ENCODE measurements around the gene HAS3. TPM values are rescaled to one million over a fixed set of nuclear protein-coding genes. Genes with fewer than 3 reads are reported as not detected.
A peak's percentile ranks its signal among the peaks of the same experiment; 100 is the strongest.
"Not testable (repeated sequence)": the region's sequence is repeated elsewhere in the genome, so short reads cannot be mapped to it uniquely, and the experiment has no call there.

The HAS3 gene
- total RNA-seq, 2 donors from 2014 or later, result 0.26 to 0.99 TPM

DNA sequence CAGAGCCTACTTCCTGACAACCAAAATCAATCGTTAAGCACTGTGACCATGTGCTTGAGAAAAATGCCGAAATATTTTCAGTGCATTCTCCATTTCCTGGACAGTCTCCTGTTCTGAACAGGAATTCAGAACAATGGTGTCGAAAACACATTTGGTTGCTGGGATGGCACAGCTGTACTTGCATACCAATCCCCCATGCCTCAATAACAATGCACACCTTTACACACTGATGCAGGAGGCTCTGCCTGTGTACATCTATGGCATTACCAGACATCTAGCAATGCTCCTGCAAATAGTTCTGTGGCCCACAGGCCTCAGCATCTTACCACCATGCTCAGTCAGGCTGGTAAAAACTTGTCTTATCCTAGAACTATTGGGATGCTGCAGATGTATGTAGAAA lies 20.8 kb downstream of the HAS3 start:
- Histone ChIP-seq H3K4me3 (no peak overlapping the region), H3K27ac (no peak overlapping the region), H3K9me3 (no peaks in the 10 kb centered on the region), H3K4me1 (peaks cover 18% of the 10 kb centered on the region), H3K27me3 (no peaks in the 10 kb centered on the region), H3K36me3 (replicated peaks in 1 of 2; ENCODE audit: insufficient read depth in 1 of 2, low read depth in 2 of 2) (no peaks in the 10 kb centered on the region)
- intact Hi-C loops (cut with DNase I), result loop anchor here (10.0 kb wide), 1 partner anchor 281 kb away; the partner anchor contains the start of gene TANGO6
- ATAC-seq, result no peak
- DNase-seq, result no peak
- TF ChIP-seq CTCF (IDR thresholded peaks at IDR 0.05) (no peak), POLR2A (IDR thresholded peaks at IDR 0.05) (no peak)
- WGBS, 2 donors, result 73 to 84% methylated on average over 3 of the region's 3 CpGs

DNA sequence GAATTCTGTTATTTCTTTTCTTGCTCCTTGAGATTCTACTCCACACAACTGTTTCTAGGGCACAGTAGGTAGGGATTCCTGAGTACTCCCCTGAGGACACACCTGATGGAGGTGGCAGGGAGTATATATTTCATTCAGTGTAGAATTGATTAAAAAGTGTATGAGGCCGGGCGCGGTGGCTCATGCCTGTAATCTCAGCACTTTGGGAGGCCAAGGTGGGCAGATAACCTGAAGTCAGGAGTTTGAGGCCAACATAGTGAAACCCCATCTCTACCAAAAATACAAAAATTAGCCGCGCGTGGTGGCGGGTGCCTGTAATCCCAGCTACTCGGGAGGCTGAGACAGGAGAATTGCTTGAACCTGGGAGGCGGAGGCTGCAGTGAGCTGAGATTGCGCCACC lies 21.3 kb downstream of the HAS3 start:
- not testable (repeated sequence) for H3K36me3 ChIP-seq (replicated peaks in 1 of 2; ENCODE audit: insufficient read depth in 1 of 2, low read depth in 2 of 2); H3K4me3 ChIP-seq; H3K27me3 ChIP-seq; H3K9me3 ChIP-seq; H3K27ac ChIP-seq; ATAC-seq; DNase-seq
- WGBS, 2 donors, result 96 to 97% methylated on average over 10 of the region's 10 CpGs
- peaks cover 18% of the 10 kb centered on the region for H3K4me1 ChIP-seq
- intact Hi-C loops (cut with DNase I), result loop anchor here (10.0 kb wide), 1 partner anchor 282 kb away; the partner anchor contains the start of gene TANGO6

DNA sequence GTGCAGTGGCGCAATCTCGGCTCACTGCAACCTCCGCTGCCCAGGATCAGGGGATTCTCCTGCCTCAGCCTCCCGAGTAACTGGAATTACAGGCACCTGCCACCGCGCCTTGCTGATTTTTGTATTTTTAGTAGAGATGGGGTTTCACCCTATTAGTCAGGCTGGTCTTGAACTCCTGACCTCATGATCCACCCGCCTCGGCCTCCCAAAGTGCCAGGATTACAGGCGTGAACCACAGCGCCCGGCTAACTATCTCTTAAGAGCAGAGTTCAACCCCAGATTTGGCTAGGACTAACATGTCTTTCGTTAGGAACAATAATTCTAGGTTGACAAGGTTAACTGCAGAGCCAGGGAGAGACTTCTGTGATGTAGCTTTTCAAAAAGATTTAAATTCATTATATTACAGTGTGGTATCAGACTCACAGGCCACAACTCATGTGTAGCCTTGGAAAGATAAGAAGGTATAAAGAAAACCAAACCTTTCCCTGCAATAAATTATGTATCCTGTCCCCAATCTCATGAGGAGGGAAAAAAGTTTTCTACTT lies 22.6 kb downstream of the HAS3 start:
- intact Hi-C loops (cut with DNase I), result loop anchor here (10.0 kb wide), 1 partner anchor 283 kb away; the partner anchor contains the start of gene TANGO6
- Histone ChIP-seq H3K9me3 (no peaks in the 10 kb centered on the region), H3K4me1 (peaks cover 18% of the 10 kb centered on the region), H3K36me3 (replicated peaks in 1 of 2; ENCODE audit: insufficient read depth in 1 of 2, low read depth in 2 of 2) (no peaks in the 10 kb centered on the region), H3K27me3 (no peaks in the 10 kb centered on the region), H3K27ac (no peak overlapping the region), H3K4me3 (no peak overlapping the region)
- no peak for TF ChIP-seq POLR2A (IDR thresholded peaks at IDR 0.05)
- no peak for TF ChIP-seq CTCF (IDR thresholded peaks at IDR 0.05)
- DNase-seq (no peak), ATAC-seq (no peak)
- 85 to 94% methylated on average over 12 of the region's 12 CpGs for WGBS, 2 donors

- WGBS, 2 donors, result 24 to 26% methylated on average over 6 of the region's 6 CpGs
- no peak for ATAC-seq
- DNase-seq, result no peak
- no peaks in the 10 kb centered on the region for H3K9me3 ChIP-seq
- no peak overlapping the region for H3K4me3 ChIP-seq
- H3K4me1 ChIP-seq, result peaks cover 30% of the 10 kb centered on the region
- no peak overlapping the region for H3K27ac ChIP-seq
- intact Hi-C loops (cut with DNase I), result no loop called here
- no peaks in the 10 kb centered on the region for H3K27me3 ChIP-seq
- TF ChIP-seq POLR2A (IDR thresholded peaks at IDR 0.05) (no peak), CTCF (IDR thresholded peaks at IDR 0.05) (no peak)
- H3K36me3 ChIP-seq (replicated peaks in 1 of 2; ENCODE audit: insufficient read depth in 1 of 2, low read depth in 2 of 2), result no peaks in the 10 kb centered on the region
Observed at GRCh38 chr16:69130461-69130860, 25.0 kb downstream of the HAS3 start.

DNA sequence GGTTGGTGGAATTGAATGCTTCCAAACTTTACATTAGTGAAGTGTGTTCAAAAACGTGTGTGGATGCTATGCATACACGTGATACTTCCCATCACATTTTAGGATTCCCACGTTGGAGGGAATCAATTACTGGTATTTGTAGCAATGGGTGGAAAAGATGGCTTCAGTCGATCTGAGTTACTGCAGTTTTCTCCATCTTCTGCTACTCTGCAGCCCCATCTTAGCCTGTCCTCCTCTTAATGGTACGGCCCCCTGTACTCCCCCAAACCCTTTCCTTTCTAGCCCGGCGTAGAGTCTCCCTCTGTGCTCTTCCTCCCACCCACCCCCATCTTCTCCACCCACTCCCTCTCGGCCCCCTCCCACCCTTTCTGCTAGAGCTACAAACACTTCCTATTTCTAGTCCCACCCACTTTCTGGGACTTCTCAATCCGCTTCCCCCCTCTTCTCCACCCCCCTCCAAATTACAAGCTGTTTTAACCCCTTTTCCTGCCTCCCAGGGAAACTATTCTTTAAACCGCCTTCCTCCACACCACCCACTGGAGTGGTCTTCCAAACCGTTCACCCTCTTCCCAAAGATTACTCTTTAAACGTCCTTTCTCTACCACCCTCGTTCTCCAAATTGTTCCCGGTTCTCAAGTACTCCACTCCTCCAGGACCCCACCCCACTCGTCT lies 25.9 kb downstream of the HAS3 start:
- WGBS, 2 donors, result 5% methylated on average over 15 of the region's 15 CpGs
- DNase-seq (peak in 1 of 4 donors; percentile 28), ATAC-seq (no peak)
- Histone ChIP-seq H3K27ac (peak overlapping the region; percentile 79 to 95 (median 91)), H3K9me3 (no peaks in the 10 kb centered on the region), H3K27me3 (no peaks in the 10 kb centered on the region), H3K36me3 (replicated peaks in 1 of 2; ENCODE audit: insufficient read depth in 1 of 2, low read depth in 2 of 2) (no peaks in the 10 kb centered on the region), H3K4me1 (peaks cover 30% of the 10 kb centered on the region), H3K4me3 (peak overlapping the region; percentile 77 to 88)
- intact Hi-C loops (cut with DNase I), result no loop called here
- TF ChIP-seq CTCF (IDR thresholded peaks at IDR 0.05) (no peak), POLR2A (IDR thresholded peaks at IDR 0.05) (no peak)

All from body of pancreas (tissue), 4 donors.